GM18526 (cell line): Measurements from ENCODE around the gene OTUD3.

Experiments used
- POLR2A ChIP-seq: IDR thresholded peaks from 3 replicates; pipeline ENCODE4 v1.6.1; 2011; ENCODE audit not compliant: insufficient read length; ENCODE audit errors: extremely low read depth

Gene OTUD3

GRCh38 chr1:19864570-19865160 lies 17.5 kb upstream of the OTUD3 start:
- no peak for TF ChIP-seq POLR2A

GRCh38 chr1:19866029-19866428 lies 16.2 kb upstream of the OTUD3 start:
- no peak for TF ChIP-seq POLR2A

- TF ChIP-seq POLR2A: no peak
Measured at GRCh38 chr1:19866758-19867157, 15.4 kb upstream of the OTUD3 start.

GRCh38 chr1:19869929-19870328 lies 12.3 kb upstream of the OTUD3 start:
- no peak for TF ChIP-seq POLR2A

- TF ChIP-seq POLR2A: no peak
Measured at GRCh38 chr1:19872190-19872589, 10.0 kb upstream of the OTUD3 start.

DNA sequence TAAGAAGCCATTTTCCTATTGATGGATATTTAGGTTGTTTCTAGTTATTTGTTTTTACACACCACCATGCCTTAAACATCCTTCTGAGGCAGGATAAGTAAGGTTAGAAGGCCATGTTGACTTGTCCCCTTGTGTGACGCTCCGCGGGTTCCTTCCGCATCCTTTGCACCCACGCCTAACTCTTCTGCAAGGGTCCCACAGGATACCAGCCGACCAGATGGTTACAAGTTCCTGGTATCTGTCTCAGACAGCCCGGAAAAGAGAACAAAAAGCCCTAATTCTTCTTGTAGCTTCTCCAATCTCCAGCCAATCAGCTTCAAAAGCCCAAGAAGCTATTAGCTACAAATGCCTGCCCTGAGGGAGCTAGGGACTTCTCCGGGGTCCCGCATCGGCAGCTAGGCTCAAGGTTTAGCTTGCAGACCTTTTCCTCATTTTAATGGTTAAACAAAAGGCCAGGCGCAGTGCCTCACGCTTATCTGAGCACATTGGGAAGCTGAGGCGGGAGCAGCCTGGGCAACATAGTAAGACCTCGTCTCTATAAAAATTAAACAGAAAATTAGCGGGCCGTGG lies 4.9 kb upstream of the OTUD3 start:
- no peak for TF ChIP-seq POLR2A

GRCh38 chr1:19877821-19878636 lies 4.2 kb upstream of the OTUD3 start:
- no peak for TF ChIP-seq POLR2A

- TF ChIP-seq POLR2A: no peak
Measured at GRCh38 chr1:19878637-19878985, 3.6 kb upstream of the OTUD3 start.

GRCh38 chr1:19879227-19879626 lies 3.0 kb upstream of the OTUD3 start:
- TF ChIP-seq POLR2A: no peak

DNA sequence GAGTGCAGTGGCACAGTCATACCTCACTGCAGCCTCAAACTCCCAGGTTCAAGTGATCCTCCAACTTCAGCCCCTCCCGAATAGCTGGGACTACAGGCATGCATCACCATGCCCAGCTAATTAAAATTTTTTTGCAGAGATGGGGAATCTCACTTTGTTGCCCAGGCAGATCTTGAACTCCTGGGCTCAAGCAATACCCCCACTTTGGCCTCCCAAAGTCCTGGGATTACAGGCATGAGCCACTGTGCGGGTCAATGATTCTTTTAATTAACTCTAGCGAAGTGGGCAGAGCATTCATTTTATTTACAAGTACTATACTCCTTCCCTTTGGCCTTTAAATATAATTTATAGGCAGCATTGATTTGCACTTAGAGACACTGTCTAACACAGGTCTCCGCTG lies 2.5 kb upstream of the OTUD3 start:
- TF ChIP-seq POLR2A: no peak

DNA sequence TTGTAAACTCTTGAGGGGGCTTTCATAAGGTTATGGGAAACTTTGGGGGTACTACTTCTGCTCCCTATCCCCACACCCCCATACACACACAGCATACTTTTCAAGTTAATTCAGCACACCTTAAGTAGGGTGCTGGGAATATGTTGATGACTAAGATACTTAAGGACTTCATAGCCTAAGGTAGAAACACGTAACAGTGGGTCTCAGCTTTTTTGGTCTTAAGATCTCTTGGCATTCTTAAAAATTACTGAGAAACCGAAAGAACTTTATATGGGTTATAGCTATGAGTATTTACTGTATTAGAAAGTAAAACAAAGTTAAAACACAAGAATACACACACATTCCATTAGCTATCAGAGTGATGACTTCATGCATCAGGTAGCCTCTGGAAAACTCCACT lies 2.1 kb downstream of the OTUD3 start:
- TF ChIP-seq POLR2A: no peak

DNA sequence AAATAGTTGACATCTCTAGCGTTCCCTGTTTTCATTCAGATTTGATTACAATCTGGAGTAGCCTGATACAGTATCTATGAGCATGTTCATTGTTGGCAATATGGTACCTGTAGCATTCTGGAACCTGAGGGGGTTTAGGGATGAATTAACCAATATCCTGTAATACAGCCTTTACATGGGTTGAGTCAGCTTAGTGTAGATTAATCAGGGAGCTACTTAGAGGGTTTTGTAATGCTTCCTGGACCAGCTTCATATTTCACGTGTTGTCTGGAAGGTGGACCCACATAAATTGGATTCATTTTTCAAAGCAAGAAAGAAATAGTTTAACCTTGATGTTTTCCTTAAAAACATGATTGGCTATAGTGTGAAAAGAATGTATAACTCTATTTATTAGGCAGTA lies 3.6 kb downstream of the OTUD3 start:
- TF ChIP-seq POLR2A: no peak

DNA sequence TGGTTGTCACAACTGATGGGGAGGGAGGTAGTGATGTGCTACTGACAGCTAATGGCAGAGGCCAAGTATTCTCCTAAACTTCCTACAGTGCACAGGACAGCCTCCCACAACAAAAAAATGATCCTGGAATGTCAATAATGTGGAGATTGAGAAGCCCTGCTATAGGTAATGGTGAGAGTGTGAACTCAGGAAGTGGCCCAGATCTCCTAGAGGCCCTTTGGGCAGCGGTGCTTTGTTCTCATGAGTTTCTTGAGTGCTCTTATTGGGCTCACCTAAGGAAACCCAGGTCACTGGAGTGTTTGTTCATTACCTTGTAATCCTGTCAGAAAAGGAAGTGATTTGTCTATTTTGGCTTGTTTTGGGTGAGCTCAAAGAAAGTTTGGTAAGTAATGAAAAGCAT lies 5.9 kb downstream of the OTUD3 start:
- no peak for TF ChIP-seq POLR2A

DNA sequence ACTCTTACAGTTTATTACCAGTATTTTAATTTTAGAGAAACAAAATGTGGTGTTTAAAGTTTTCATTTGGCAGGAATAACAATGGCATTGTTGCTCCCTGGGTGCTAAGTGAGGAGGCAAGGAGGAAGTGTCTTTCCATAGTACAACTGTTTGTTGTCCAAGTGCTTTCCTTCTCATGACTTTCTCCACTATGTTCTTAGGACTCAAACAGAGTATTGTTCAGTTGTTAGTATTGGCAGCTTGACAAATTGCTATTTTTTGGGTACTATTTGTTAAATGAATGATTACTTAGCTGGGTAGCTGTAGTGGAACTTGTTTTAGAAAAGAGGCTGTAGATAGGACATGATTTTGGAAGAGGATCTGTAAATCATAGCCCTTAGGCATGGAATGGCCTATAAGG lies 7.5 kb downstream of the OTUD3 start:
- no peak for TF ChIP-seq POLR2A

- TF ChIP-seq POLR2A: no peak
Measured at GRCh38 chr1:19892129-19892528, 9.9 kb downstream of the OTUD3 start.

DNA sequence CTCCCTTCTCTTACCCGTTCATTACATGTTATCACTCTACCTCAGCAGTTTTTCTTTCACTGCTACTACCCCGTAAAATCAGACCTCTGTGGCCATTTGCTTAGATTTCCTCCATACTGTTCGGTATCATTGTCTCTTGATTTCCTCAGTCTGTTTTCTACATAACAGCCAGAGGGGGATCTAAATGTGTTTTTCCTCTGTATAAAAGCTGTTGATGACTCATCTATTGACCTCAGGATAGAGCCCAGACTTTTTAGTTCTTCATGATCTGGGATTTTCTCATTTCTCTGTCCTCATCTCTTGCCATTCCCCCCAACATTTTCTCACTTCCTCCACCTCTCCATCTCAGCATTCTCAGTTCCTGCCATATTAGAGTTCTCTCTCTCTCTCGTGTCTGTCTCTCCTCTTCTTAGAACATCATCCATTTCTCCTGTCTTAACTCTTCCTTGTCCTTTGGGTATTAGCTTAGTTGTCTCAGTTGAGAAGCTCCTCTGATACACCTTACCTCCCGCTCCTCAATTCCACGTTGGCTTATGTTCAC lies 10.5 kb downstream of the OTUD3 start:
- TF ChIP-seq POLR2A: no peak
